Heart left ventricle (tissue), 13 donors: Measurements from ENCODE around the gene RHOV.

Source experiments
- POLR2A ChIP-seq, 2 donors: fragments of 450-650 bp; IDR thresholded peaks; one replicate each; pipeline ENCODE4 v1.6.1; 2017; ENCODE audit warnings: antibody characterized with exemption in 2 of 2, mild to moderate bottlenecking in 2 of 2, moderate library complexity in 2 of 2
- TF ChIP-seq, protein P1 (sequence below), 12 donors: fragments of 200-600 bp; sonication (generic) in 4 of 12; IDR thresholded peaks; one replicate each; pipeline versions ENCODE4 v1.5.0 to v1.8.0; 2018 to 2022; ENCODE audit warnings: antibody characterized with exemption in 12 of 12, mild to moderate bottlenecking in 5 of 12
- donor health status: ischemic (EF 13 %, LVEDD 7.1; RV severe dilation, severe dysfunction).
- donor health status: DM: no; HTN: yes; CAD: no.
- donor health status: DM: no; HTN: no; CAD: no.
- donor health status: ischemic (EF 25% LVEDD 6.9; RV normal size, moderate dysfunction).
- donor health status: ischemic (EF 25% LVEDD 5.7; RV mildly dilated, moderate dysfunction).
- donor health status: ischemic (EF 35%, LVEDD 5.7; RV mildly dilated, moderate dysfunction).
- donor health status: nonischemic (EF 11% LVEDD 7.7; RV severe dilation, severe dysfunction).
- donor health status: DM: yes; HTN: yes; CAD: no.
- donor health status: PGD.
- donor health status: ischemic (EF 29% LVEDD 5.4; RV normal size, mild dysfunction).
- donor health status: nonischemic (EF 23%, LVEDD 6.1; RV moderate dilation, normal function).

DNA sequence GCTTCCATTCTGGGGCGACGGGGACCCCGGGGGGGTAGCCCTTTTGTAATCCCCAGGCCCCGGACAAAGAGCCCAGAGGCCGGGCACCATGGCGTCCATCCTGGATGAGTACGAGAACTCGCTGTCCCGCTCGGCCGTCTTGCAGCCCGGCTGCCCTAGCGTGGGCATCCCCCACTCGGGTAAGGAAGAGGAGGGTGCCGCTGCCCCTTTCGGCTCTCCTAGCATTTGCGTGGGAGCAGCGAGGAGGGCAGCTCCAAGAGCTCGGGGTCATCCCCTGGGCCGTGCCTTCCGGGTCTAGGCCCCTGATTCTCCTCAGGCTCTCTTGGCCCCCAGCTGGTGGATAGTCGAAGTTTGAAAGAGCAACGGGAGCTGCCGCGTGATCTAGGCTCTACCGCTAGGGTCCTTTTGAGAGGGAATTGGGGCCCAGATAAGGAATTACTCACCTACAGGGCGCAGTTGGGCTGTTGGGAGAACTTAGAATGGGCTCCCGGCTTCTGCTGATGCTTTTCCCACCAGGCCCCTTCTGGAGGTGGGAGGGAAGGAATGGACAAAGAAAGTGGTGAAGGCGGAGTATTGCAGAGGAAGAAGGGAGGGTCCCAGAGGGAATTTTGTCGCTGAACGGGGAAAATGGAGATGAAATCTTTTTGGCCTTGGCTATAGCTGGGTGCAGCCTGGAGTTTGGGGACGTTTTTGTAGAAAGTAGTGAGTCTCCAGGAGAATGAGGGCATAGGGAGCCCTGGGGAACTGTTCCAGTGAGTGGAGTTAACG, 20.8 kb upstream of the RHOV start:
- TF ChIP-seq, protein P1, sequence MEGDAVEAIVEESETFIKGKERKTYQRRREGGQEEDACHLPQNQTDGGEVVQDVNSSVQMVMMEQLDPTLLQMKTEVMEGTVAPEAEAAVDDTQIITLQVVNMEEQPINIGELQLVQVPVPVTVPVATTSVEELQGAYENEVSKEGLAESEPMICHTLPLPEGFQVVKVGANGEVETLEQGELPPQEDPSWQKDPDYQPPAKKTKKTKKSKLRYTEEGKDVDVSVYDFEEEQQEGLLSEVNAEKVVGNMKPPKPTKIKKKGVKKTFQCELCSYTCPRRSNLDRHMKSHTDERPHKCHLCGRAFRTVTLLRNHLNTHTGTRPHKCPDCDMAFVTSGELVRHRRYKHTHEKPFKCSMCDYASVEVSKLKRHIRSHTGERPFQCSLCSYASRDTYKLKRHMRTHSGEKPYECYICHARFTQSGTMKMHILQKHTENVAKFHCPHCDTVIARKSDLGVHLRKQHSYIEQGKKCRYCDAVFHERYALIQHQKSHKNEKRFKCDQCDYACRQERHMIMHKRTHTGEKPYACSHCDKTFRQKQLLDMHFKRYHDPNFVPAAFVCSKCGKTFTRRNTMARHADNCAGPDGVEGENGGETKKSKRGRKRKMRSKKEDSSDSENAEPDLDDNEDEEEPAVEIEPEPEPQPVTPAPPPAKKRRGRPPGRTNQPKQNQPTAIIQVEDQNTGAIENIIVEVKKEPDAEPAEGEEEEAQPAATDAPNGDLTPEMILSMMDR (IDR thresholded peaks at IDR 0.05) = peak in 8 of 12 donors; percentile 21 to 46 (median 29)
- TF ChIP-seq POLR2A (IDR thresholded peaks at IDR 0.05) = no peak
